ENCODE measurements around the gene MRPL1. TPM values are rescaled to one million over a fixed set of nuclear protein-coding genes. Genes with fewer than 3 reads are reported as not detected.

MRPL1 gene
- total and polyA plus RNA-seq, 2 experiments from 2014 or later, result 18.2 to 30.9 TPM

DNA sequence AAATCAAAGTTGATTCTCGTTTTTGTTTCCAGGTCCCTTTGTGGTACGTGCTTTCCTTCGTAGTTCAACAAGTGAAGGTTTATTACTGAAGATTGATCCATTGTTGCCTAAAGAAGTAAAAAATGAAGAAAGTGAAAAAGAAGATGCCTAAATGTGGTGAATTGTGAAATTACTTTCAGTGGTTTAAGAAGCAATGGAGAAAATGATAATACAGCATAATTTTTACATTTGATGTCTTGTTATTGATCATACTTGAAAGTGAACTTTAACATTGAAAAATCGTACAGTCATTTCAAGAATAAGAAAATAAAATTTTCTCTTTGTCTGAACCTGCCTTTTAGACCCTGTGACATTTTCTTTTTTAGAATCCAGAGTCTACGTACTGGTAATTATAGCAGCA lies 89.8 kb downstream of the MRPL1 start:
- Histone ChIP-seq H3K36me3 (peaks cover 21% of the 10 kb centered on the region), H3K9me3 (ENCODE audit: low read depth) (no peaks in the 10 kb centered on the region), H3K27me3 (no peaks in the 10 kb centered on the region), H3K4me1 (ENCODE audit: low read depth) (no peaks in the 10 kb centered on the region), H3K4me3 (no peak overlapping the region), H3K27ac (no peak overlapping the region)
- DNase-seq (ENCODE audit: low read depth in 1 of 2, low spot score in 1 of 2), result no peak
- TF ChIP-seq, protein P1, sequence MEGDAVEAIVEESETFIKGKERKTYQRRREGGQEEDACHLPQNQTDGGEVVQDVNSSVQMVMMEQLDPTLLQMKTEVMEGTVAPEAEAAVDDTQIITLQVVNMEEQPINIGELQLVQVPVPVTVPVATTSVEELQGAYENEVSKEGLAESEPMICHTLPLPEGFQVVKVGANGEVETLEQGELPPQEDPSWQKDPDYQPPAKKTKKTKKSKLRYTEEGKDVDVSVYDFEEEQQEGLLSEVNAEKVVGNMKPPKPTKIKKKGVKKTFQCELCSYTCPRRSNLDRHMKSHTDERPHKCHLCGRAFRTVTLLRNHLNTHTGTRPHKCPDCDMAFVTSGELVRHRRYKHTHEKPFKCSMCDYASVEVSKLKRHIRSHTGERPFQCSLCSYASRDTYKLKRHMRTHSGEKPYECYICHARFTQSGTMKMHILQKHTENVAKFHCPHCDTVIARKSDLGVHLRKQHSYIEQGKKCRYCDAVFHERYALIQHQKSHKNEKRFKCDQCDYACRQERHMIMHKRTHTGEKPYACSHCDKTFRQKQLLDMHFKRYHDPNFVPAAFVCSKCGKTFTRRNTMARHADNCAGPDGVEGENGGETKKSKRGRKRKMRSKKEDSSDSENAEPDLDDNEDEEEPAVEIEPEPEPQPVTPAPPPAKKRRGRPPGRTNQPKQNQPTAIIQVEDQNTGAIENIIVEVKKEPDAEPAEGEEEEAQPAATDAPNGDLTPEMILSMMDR (IDR thresholded peaks at IDR 0.05; ENCODE audit: low read depth, low read length), result no peak

DNA sequence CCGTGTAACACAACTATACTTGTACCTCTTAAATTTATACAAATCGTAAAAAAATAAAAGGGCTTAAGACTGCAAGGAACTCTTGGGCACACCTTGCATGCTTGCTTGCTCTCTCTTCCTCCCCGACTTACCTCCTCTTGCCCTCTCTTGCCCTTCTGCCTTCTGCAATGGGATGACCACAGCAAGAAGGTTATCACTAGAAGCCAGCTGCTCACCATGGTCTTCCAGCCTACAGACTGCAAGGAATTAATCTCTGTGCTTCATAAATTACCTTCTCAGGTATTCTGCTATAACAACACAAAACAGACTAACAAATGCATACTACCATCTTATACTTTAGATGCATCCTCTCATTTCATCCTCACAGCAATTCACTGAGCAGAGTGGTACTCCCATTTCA lies 92.1 kb downstream of the MRPL1 start:
- no peak for DNase-seq (ENCODE audit: low read depth in 1 of 2, low spot score in 1 of 2)
- TF ChIP-seq, protein P1 (IDR thresholded peaks at IDR 0.05; ENCODE audit: low read depth, low read length), result no peak
- Histone ChIP-seq H3K27me3 (no peaks in the 10 kb centered on the region), H3K9me3 (ENCODE audit: low read depth) (no peaks in the 10 kb centered on the region), H3K27ac (no peak overlapping the region), H3K4me3 (no peak overlapping the region), H3K4me1 (ENCODE audit: low read depth) (no peaks in the 10 kb centered on the region), H3K36me3 (peaks cover 17% of the 10 kb centered on the region)

DNA sequence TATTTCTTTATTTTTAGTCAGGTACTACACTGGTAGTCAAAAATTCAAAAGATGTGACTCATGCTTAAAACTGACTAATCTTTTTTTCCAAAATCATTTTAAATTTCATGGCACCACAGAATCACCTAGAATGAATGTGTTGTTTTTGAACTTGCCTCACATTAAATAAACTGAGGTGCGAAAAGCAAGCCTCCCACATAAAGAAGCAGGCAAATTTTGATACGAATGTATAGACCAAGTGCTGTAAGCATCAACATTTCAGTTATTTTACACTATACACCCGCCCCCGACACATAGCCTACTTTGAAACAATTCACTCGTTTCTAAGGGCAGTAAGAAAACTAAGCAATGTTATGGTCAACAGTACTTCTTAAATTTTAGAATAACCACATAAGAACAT lies 94.3 kb downstream of the MRPL1 start:
- H3K9me3 ChIP-seq (ENCODE audit: low read depth), result no peaks in the 10 kb centered on the region
- H3K27me3 ChIP-seq, result no peaks in the 10 kb centered on the region
- peaks cover 12% of the 10 kb centered on the region for H3K36me3 ChIP-seq
- TF ChIP-seq, protein P1 (IDR thresholded peaks at IDR 0.05; ENCODE audit: low read depth, low read length), result no peak
- no peak for DNase-seq (ENCODE audit: low read depth in 1 of 2, low spot score in 1 of 2)
- H3K4me1 ChIP-seq (ENCODE audit: low read depth), result no peaks in the 10 kb centered on the region
- H3K4me3 ChIP-seq, result no peak overlapping the region
- no peak overlapping the region for H3K27ac ChIP-seq

DNA sequence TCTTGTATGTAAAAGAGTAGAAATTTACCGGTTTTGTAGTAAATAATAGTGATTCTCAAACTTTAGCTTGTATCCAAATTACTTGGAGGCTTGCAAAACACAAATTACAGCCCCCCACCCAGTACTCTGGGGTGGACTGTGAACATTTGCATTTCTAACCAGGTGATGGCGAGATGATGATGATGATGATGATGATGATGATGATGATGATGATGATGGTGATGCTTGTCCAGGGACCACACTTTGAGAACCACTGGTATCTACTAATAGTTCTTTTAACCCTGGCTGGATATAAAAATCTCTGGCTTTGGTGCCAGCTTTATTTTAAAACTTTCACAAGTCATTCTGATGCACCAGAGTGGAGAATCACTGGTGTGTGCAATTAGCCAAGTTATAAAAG lies 96.3 kb downstream of the MRPL1 start:
- no peak for DNase-seq (ENCODE audit: low read depth in 1 of 2, low spot score in 1 of 2)
- Histone ChIP-seq H3K36me3 (no peaks in the 10 kb centered on the region), H3K9me3 (ENCODE audit: low read depth) (no peaks in the 10 kb centered on the region), H3K4me3 (no peak overlapping the region), H3K27ac (no peak overlapping the region), H3K27me3 (no peaks in the 10 kb centered on the region), H3K4me1 (ENCODE audit: low read depth) (no peaks in the 10 kb centered on the region)
- TF ChIP-seq, protein P1 (IDR thresholded peaks at IDR 0.05; ENCODE audit: low read depth, low read length), result no peak

DNA sequence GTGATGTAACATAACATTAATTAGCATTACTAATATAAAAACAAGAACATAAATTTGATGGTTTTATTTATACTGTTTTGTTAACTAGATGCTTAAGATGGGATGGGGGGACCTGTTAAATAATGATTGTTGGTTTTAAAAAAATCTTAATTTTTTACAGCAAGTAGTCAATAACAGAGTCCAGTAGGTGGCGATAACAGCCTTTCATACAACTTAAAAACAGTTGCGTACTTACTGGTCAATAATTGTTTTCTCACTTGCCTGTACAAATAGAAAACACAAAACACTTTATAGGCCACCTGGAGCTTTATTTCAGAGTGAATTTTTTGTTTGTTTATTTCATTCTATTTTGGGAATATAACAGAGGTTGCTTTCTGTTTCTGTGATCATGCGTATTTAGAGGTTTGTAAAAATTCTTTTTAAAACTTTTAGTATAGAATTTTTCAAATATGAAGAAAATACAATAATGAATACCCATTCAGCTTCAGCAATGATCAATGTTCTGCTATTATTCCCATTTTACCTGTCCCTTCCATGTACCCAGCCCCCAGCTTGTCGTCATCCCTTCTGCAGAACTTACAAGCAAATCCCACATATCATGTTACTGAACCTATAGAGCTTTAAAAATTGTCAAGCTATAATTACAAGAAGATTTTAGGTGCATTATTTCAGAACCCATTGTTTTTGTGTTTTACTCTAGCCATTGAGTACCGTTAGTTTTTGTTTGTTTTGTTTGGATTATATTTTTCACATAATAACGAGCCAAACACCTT lies 97.1 kb downstream of the MRPL1 start:
- H3K4me3 ChIP-seq, result no peak overlapping the region
- H3K36me3 ChIP-seq, result no peaks in the 10 kb centered on the region
- no peaks in the 10 kb centered on the region for H3K4me1 ChIP-seq (ENCODE audit: low read depth)
- H3K27ac ChIP-seq, result no peak overlapping the region
- TF ChIP-seq, protein P1 (IDR thresholded peaks at IDR 0.05; ENCODE audit: low read depth, low read length), result peak; percentile 54
- DNase-seq (ENCODE audit: low read depth in 1 of 2, low spot score in 1 of 2), result peak; percentile 78 to 80
- no peaks in the 10 kb centered on the region for H3K27me3 ChIP-seq
- H3K9me3 ChIP-seq (ENCODE audit: low read depth), result no peaks in the 10 kb centered on the region

All from cardiac muscle cell (in vitro differentiated cells and primary cell).